Left renal pelvis (tissue), 4 donors: ENCODE results near the gene NHLH1. TPM values are rescaled to one million over a fixed set of nuclear protein-coding genes. Genes with fewer than 3 reads are reported as not detected.

Source experiments
- DNase-seq, 4 donors: peaks; one replicate each; pipeline ENCODE4 v3.0.0-alpha.2; 2013; ENCODE audit warnings: low read depth in 4 of 4, low spot score in 3 of 4
- polyA plus RNA-seq, 4 donors: library from polyadenylated mRNA; unstranded; fragments of 120-200 nt; gene quantifications; one replicate each; pipeline ENCODE4 v1.2.1, GENCODE V29; 2013; ENCODE audit not compliant: insufficient read length in 4 of 4

Gene NHLH1
- polyA plus RNA-seq, 4 donors: 0.06 to 0.34 (median 0.20) TPM

GRCh38 chr1:160357286-160358002 lies 9.4 kb upstream of the NHLH1 start:
- no peak for DNase-seq

- no peak for DNase-seq
Measured at GRCh38 chr1:160358073-160358472, 8.8 kb upstream of the NHLH1 start.

GRCh38 chr1:160359559-160360226 lies 7.2 kb upstream of the NHLH1 start:
- no peak for DNase-seq

GRCh38 chr1:160360227-160360695 lies 6.6 kb upstream of the NHLH1 start:
- DNase-seq: no peak

GRCh38 chr1:160361199-160361598 lies 5.7 kb upstream of the NHLH1 start:
- no peak for DNase-seq

- DNase-seq: no peak
Measured at GRCh38 chr1:160361814-160362167, 5.1 kb upstream of the NHLH1 start.

GRCh38 chr1:160362168-160362957 lies 4.5 kb upstream of the NHLH1 start:
- DNase-seq: no peak

GRCh38 chr1:160363010-160363409 lies 3.9 kb upstream of the NHLH1 start:
- DNase-seq: no peak

GRCh38 chr1:160363951-160364735 lies 2.7 kb upstream of the NHLH1 start:
- no peak for DNase-seq

GRCh38 chr1:160365325-160365724 lies 1.5 kb upstream of the NHLH1 start:
- DNase-seq: no peak

- DNase-seq: no peak
Measured at GRCh38 chr1:160367516-160367900, 637 bp downstream of the NHLH1 start.

- DNase-seq: no peak
Measured at GRCh38 chr1:160367934-160368923, 1.4 kb downstream of the NHLH1 start.

GRCh38 chr1:160369087-160369486 lies 2.2 kb downstream of the NHLH1 start:
- DNase-seq: no peak

GRCh38 chr1:160370561-160371345 lies 3.9 kb downstream of the NHLH1 start:
- DNase-seq: no peak

GRCh38 chr1:160371346-160371631 lies 4.4 kb downstream of the NHLH1 start:
- no peak for DNase-seq

GRCh38 chr1:160371756-160372155 lies 4.9 kb downstream of the NHLH1 start:
- no peak for DNase-seq

GRCh38 chr1:160373696-160374095 lies 6.8 kb downstream of the NHLH1 start:
- no peak for DNase-seq

GRCh38 chr1:160374306-160375110 lies 7.6 kb downstream of the NHLH1 start:
- DNase-seq: no peak
